Ovary (tissue), 9 donors: ENCODE measurements around the gene RTKN. TPM values are rescaled to one million over a fixed set of nuclear protein-coding genes. Genes with fewer than 3 reads are reported as not detected.

Source experiments
- DNase-seq, 5 donors: peaks; one replicate each; pipeline ENCODE4 v3.0.0-alpha.2; 2019 to 2020
- H3K27ac ChIP-seq, 2 donors: fragments of 200-600 bp; one replicate each; pipeline versions ENCODE4 v1.5.1 to v1.8.0; 2019 to 2022
- H3K27me3 ChIP-seq: fragments of 200-600 bp; one replicate; pipeline ENCODE4 v1.8.0; 2022
- H3K36me3 ChIP-seq: fragments of 200-600 bp; sonication (generic); one replicate; pipeline ENCODE4 v1.5.1; 2019
- H3K4me1 ChIP-seq: one replicate; pipeline ENCODE4 v1.8.1; 2013; ENCODE audit warnings: mild to moderate bottlenecking, moderate library complexity; ENCODE audit not compliant: insufficient read depth
- H3K4me3 ChIP-seq: fragments of 200-600 bp; sonication (generic); one replicate; pipeline ENCODE4 v1.5.1; 2017
- H3K9me3 ChIP-seq, 2 donors: fragments of 200-600 bp in 1 of 2; sonication (generic) in 1 of 2; one replicate each; pipeline versions ENCODE4 v1.5.1 to v1.8.1; 2013 to 2019; ENCODE audit warnings: mild to moderate bottlenecking in 1 of 2, moderate library complexity in 1 of 2
- EP300 ChIP-seq: sonication (generic); formaldehyde crosslinking; IDR thresholded peaks from one replicate; pipeline ENCODE4 v1.6.1; 2017; ENCODE audit warnings: antibody characterized with exemption
- POLR2A ChIP-seq: fragments of 450-650 bp; IDR thresholded peaks from one replicate; pipeline ENCODE4 v1.6.1; 2017; ENCODE audit warnings: antibody characterized with exemption, mild to moderate bottlenecking, moderate library complexity
- WGBS, 3 donors: extraction: QIAGEN DNeasy Blood & Tissue Kit in 1 of 3; methylation state at CpG; one replicate each; pipeline versions ENCODE4 v1.1.5 to v1.1.7; 2013 to 2017; 5-methylcytosine and 5-hydroxymethylcytosine counted together
- intact Hi-C, 4 donors: fragments of 100-400 bp; cut with DNase I; formaldehyde crosslinking; loops; one replicate each; pipeline versions ENCODE4 v1.11.0 to v1.15.1; 2022 to 2023
- polyA plus RNA-seq, 2 donors: library from polyadenylated mRNA; stranded (reverse); fragments of 200-250 nt in 1 of 2; fragments of 350-450 nt in 1 of 2; fragmentation: Illumina TruSeq in 1 of 2; extraction: RNeasy Lipid Tissue Mini Kit (QIAGEN cat#74804) in 1 of 2; gene quantifications; one replicate each; pipeline ENCODE4 v1.2.3, GENCODE V29; 2013 to 2014
- total RNA-seq, 7 donors: library from RNA; depleted of rRNA in 2 of 7; stranded (reverse); fragments of >200 nt in 2 of 7; fragmentation: NEBNext Ultra II Directional in 3 of 7; extraction: Animal tissue kit (Norgen Biotek cat#: 25700) in 3 of 7; gene quantifications; one replicate each; pipeline versions ENCODE4 v1.1.0 to v1.2.4, GENCODE V29; 2016 to 2023
- TF ChIP-seq, protein P1 (sequence below), 3 donors: fragments of 450-650 bp in 2 of 3; fragments of 200-600 bp in 1 of 3; IDR thresholded peaks; one replicate each; pipeline versions ENCODE4 v1.5.1 to v1.8.0; 2016 to 2022; ENCODE audit warnings: antibody characterized with exemption in 3 of 3, mild to moderate bottlenecking in 1 of 3
- donor health status: DM: no; HTN: no; CAD: no; lungs with moderate emphysema.
- donor health status: DM: no; HTN: no; CAD: no.
- donor health status: Bipolar disorder and iron deficiency.
- donor health status: DM: yes; HTN: yes; CAD: no.
- donor health status: DM: no; HTN: no; CAD: no.
- donor health status: DM: yes; HTN: yes; CAD: no.

Gene RTKN
- total and polyA plus RNA-seq, 9 donors: 1.6 to 30.9 (median 11.5) TPM

DNA sequence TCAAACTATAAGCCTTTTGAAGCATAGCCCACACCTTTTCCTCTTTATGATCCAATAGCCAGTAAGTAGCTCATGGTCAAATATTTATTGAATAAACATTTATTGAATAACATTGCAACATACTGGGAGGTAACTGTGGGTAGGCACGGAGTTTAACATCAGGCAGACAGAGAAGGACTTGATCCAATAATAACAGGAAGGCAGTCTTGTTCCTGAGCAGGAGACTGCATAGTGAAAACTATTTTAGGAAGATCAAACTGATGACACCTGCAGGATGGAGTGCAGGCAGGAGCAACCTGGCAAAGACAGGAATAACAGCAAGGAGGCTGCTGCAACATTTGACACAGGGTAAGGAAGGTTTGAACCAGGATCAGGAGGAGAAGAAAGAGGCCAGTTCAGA is 58.5 kb downstream of the RTKN start:
- 0 to 4% (median 4%) methylated on average over 1 of the region's 1 CpG for WGBS, 3 donors
- Histone ChIP-seq H3K4me3 (no peak overlapping the region), H3K27ac (no peak overlapping the region), H3K4me1 (peaks cover 16% of the 10 kb centered on the region), H3K9me3 (no peaks in the 10 kb centered on the region), H3K36me3 (no peaks in the 10 kb centered on the region), H3K27me3 (no peaks in the 10 kb centered on the region)
- intact Hi-C loops: no loop called here
- no peak for DNase-seq
- no peak for TF ChIP-seq EP300
- TF ChIP-seq, protein P1, sequence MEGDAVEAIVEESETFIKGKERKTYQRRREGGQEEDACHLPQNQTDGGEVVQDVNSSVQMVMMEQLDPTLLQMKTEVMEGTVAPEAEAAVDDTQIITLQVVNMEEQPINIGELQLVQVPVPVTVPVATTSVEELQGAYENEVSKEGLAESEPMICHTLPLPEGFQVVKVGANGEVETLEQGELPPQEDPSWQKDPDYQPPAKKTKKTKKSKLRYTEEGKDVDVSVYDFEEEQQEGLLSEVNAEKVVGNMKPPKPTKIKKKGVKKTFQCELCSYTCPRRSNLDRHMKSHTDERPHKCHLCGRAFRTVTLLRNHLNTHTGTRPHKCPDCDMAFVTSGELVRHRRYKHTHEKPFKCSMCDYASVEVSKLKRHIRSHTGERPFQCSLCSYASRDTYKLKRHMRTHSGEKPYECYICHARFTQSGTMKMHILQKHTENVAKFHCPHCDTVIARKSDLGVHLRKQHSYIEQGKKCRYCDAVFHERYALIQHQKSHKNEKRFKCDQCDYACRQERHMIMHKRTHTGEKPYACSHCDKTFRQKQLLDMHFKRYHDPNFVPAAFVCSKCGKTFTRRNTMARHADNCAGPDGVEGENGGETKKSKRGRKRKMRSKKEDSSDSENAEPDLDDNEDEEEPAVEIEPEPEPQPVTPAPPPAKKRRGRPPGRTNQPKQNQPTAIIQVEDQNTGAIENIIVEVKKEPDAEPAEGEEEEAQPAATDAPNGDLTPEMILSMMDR (IDR thresholded peaks at IDR 0.05): no peak
- TF ChIP-seq POLR2A: no peak

DNA sequence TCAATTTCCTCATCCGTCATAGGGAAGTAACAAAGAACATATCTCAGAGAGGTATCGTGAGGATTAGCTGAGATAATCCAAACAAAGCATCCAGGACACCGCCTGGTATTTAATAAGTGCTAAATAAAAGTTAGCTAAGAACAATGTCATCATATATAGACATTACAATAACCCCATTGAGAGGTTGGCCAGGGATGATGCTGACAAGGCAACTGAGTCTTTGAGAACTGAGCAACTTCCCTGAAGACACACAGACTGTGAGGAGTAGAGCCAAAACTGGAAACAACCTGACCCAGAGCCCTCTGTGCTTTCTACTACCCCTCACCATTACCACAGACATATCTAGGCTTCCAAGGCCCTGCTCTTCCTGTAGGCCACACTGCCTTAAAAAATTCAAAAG is 60.0 kb downstream of the RTKN start:
- Histone ChIP-seq H3K27me3 (no peaks in the 10 kb centered on the region), H3K4me1 (peaks cover 16% of the 10 kb centered on the region), H3K4me3 (no peak overlapping the region), H3K36me3 (no peaks in the 10 kb centered on the region), H3K27ac (no peak overlapping the region), H3K9me3 (no peaks in the 10 kb centered on the region)
- no peak for DNase-seq
- intact Hi-C loops: no loop called here
- 90 to 96% (median 91%) methylated on average over 3 of the region's 3 CpGs for WGBS, 3 donors
- TF ChIP-seq, protein P1 (IDR thresholded peaks at IDR 0.05): no peak
- TF ChIP-seq POLR2A (no peak), EP300 (no peak)

DNA sequence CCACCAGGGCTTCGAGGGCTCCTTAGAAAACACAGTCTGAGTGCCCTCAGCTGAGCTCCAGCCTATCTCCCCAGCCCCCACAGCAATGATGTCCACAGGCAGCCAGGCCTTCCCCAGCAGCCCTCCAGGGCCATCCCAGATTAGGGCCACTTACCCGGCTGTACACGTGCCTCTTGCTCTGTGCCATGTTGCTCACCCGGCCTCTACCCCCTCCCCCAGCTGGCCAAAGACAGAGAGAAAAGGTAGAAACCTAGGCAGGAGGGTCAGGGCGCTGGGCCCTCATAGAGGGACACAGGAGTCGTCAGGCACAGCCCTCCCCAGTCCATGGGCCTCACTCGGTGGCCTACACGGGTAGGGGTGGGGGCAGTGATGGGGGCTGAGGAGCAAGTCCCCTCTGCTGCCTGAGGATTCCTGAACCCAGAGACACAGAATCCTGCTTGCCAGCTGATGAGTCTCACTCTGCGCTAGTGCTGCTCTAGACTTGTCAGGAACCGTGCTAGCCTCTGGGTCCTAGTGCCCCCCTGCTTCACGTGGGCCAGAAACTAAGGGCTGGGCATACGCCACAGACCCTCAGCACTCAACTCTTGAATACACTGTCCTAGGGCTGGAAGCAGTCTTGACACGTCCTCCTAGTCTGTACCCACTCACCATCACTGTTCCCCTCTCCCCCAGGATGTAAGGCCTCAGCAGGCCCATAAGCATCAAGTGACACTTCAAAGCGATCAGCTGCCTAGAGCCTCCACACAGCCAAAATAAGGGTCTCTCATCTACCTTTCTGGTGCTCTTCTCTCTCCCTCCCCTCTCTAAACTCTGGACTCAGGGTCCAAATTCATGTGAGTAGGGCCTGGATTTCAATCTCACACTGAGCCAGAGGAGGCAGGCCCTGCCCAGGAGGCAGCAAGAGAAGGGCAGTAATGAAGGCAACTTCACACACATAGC is 61.6 kb downstream of the RTKN start, which contains the start of gene DCTN1:
TSS of gene DCTN1 (minus strand) at position 461 of the 939 bp plus-strand sequence. CDS start at position 187, 274 bp downstream.
- TF ChIP-seq EP300 (no peak), POLR2A (no peak)
- TF ChIP-seq, protein P1 (IDR thresholded peaks at IDR 0.05): no peak
- Histone ChIP-seq H3K4me1 (peaks cover 16% of the 10 kb centered on the region), H3K4me3 (peak within 1 kb of the TSS; percentile 39), H3K36me3 (no peaks in the 10 kb centered on the region), H3K27ac (no peak within 1 kb of the TSS), H3K27me3 (no peaks in the 10 kb centered on the region), H3K9me3 (no peaks in the 10 kb centered on the region)
- intact Hi-C loops: no loop called here
- 12 to 16% (median 14%) methylated on average over 14 of the region's 14 CpGs for WGBS, 3 donors
- DNase-seq: peak; percentile 37 to 61 (median 48)

DNA sequence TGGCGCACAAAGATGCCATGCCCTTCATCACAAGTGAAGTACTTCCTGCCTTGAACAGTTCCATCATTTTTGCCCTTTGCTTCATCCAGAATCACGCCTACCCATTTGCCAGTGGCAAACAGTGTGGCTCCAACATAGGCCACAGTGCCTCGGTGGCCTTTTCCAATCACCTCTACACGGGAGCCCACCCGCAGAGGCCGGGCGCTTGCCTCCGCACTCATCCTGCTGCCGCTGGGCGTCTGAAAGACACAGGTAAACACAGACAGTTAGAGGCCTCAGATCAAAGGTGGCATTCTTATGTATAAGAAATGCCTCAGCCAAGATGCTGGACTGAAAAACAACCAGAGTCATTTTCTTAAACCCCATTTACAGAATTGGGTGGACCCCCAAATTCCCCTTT is 63.7 kb downstream of the RTKN start:
- TF ChIP-seq, protein P1 (IDR thresholded peaks at IDR 0.05): no peak
- no peak for TF ChIP-seq POLR2A
- TF ChIP-seq EP300: no peak
- 89 to 93% (median 91%) methylated on average over 10 of the region's 10 CpGs for WGBS, 3 donors

More for the DNA sequence above, 63.7 kb downstream of the RTKN start:
- DNase-seq: no peak
- H3K27me3 ChIP-seq: no peaks in the 10 kb centered on the region
- H3K4me1 ChIP-seq: peaks cover 17% of the 10 kb centered on the region
- H3K9me3 ChIP-seq: no peaks in the 10 kb centered on the region
- H3K27ac ChIP-seq: no peak overlapping the region
- no peaks in the 10 kb centered on the region for H3K36me3 ChIP-seq
- no peak overlapping the region for H3K4me3 ChIP-seq
- intact Hi-C loops: no loop called here
